Fibroblast of lung (primary cell): ENCODE measurements around the gene NEGR1.

Source experiments
- CTCF ChIP-seq, 2 donors: IDR thresholded peaks in 1 of 2; conservative IDR thresholded peaks in 1 of 2; 1 replicate in 1 of 2; 2 replicates in 1 of 2; pipeline ENCODE4 v1.5.1; 2011 to 2012; ENCODE audit warnings: low read length in 2 of 2, control low read depth in 1 of 2, inconsistent platforms in 1 of 2, low read depth in 1 of 2, mild to moderate bottlenecking in 1 of 2
- EZH2 ChIP-seq: IDR thresholded peaks from 2 replicates; pipeline ENCODE4 v1.5.1; 2012; ENCODE audit warnings: low read length, control low read depth, mild to moderate bottlenecking; ENCODE audit errors: missing control alignments

GRCh38 chr1:72326494-72326893 is 44.2 kb upstream of the NEGR1 start:
- no peak for TF ChIP-seq CTCF (conservative IDR thresholded peaks at IDR 0.05 in 1 of 2, IDR thresholded peaks at IDR 0.05 in 1 of 2; ENCODE audit: low read depth in 1 of 2, low read length in 2 of 2)
- no peak for TF ChIP-seq EZH2
